Measurements from ENCODE around the gene PPP2R2C.

PPP2R2C gene

DNA sequence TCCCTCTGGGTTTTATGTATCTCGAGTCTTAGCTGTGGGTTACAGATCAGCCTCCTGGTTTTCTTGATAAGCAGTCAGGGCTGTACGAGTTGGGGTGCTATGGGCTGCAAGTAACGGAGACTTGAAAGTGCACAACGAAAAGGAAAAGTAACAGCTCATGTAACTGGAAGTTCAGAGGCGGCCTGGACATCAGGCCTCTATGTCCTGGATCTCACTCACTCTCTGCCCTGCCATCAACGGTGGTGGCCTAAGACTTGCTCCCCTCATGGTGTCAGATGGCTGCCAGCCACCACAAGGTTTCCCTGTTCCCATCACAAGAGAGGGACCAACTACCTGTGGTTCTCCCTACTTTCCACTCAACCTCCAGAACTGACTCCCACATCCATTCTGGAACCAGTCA, 4.8 kb downstream of the PPP2R2C start:
- no peak for DNase-seq (ENCODE audit: low spot score)

DNA sequence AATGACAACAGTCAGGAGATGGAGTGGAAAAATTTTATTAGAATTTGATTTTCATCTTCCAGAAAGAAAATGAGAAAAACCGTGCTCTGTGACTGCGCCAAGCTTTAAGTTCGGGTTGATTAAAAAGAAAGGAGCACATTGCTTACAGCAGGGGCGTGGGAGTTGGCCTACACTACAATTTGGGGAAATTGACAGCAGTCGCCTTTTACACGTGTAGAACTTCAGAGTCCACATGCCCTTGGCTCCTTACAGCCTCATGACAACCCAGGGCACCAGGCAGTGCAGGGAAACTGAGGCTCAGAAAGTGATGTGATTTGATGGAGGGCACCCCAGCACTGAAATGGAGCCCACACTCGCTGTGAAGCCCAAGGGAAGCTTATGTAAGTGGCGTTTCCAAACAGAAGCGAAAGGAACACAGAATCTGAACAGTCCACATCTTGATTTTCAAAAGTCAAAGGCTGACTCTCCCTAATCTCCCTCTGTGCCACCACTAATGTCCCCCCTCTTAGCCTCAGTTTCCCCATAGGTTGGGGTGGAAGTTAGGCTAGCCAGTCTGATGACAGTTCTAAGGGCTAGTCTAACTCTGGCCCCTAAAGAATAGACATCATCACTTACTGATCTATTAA, 5.5 kb downstream of the PPP2R2C start:
- DNase-seq (ENCODE audit: low spot score) = no peak

DNA sequence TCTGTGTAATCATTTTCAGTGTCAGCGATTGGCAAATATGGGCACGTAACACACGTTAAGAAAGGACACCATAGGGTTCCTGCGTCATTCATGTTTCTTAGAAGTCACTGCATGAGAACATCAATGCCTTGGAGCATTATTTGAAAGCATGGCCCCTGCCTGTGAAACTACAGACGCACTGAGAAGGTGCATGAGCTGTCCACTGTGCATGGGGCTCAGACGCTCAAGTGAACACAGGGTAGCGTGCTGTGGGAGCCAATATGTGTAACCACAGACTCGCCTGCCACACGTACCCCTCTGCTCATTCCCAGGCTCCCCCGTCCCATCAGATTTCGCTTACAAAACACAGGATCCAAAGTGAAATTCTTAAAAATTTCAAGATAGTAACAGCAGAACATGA, 6.5 kb downstream of the PPP2R2C start:
- DNase-seq (ENCODE audit: low spot score) = no peak

DNA sequence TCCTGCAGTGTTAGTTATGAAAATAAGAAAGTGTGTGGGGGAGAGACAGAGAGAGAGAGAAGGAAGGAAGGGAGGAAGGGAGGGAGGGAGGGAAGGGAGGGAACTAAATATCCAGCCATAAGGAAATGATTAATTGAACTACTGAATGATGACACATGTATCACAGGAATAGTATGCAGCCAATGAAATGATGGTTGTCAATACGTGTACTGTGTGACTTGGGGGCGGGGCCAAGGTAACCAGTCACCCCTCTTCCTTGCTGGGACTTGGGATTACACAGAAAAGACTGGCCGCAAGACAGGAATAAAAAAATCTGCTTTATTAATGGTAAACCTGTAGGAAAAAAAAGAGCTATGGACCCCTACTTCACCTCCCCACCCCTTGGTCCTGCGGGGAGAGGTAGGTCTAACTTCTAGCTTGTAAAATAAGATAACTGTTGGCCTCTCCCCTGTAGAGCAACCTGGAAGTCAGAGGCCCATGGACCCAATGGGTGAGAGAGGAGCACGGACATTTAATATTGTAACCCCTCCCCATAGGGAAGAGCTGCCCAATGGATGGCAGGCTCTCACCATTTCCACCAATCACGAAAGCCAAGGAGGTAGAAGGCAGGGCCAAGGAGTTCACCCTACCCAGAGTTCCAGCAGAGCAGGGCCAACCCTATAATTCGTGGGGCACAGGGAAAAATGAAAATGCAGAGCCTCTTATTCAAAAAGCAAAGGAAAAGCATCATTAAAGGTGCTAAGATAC, 7.4 kb downstream of the PPP2R2C start:
- DNase-seq (ENCODE audit: low spot score) = peak; percentile 25

DNA sequence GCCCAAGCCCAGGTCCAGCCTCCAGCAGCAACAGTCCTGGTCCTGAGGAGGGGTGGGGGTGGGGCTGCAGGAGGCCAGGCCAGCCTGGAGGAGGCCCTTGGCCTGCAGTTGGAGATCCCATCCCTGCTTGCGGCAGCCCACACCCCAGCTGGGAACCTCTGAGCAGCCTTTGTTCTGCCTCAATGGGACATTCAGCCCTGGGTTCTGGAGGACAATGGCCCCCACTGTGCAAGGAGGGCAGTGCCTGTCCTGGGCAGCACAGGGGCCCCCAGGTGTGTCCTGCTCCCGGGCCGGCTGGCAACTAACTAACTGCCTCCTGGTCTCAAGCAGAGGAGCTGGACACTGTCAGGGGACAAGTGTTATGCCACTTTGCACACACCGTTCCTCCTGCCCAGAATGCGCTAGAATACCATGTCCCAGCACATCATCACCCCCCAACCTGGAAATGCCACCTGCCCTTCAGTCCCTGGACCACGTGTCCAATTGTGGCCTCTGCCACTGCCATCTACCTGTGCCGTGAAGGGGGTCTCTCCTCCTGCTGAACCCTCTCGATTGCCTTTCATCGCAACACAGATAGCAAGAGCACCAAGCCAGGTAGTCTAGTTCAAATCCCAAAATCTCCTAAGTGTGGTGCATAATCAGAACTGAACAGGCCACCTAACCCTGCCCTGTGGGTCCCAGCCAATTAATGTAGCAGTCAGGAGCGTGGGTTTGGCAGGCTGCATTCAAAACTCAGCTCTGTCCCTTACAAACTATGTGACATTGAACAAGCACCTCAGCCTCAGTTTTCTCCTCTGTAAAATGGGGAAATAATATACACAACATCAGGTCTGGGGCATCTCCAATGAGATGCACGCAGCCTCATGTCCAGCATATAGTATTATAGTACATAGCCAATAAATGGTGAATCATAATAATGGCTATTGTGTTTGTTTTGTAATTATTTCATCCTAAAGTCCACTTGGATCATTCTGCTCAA, 8.8 kb downstream of the PPP2R2C start:
- peak; percentile 16 for DNase-seq (ENCODE audit: low spot score)

DNA sequence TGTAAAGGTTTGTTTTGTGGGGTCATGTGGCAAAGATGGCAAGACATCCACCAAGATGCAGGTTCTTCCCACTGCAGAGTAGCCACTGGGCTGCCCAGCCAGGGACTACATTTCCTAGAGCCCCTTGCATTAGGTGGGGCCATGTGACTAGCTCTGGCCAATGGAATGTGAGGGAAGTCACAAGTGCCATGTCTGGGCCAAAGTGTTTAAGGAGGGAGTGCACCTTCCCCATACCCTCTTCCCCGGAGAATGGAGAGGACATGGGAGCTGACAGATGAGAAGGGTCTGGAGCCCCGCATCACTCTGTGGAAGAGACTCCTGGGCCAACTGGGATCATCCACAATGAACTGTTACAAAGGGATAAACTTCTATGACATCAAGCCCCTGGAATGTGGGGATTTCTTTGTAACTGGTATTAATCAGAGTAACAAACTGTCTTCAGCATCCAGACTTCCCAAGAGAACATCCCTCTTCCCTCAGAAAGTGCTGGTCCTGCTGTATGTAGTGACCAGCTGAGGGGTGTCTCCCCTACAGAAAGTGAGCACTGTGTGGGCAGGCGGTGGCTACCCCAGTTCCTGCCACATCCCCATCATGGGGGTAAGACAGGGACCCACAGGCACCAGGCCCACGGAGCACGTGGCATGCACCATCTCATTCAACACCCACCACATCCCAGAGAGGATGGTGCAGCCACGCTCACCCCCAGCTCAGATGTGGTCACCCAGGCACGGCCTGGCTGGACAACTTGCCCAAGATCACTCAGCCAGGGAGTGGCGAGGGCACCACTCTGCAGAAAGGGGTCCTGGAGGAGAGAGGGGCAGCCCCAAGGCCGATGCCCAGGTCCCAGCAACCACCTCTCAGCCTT, 10.9 kb downstream of the PPP2R2C start:
- DNase-seq (ENCODE audit: low spot score) = no peak

DNA sequence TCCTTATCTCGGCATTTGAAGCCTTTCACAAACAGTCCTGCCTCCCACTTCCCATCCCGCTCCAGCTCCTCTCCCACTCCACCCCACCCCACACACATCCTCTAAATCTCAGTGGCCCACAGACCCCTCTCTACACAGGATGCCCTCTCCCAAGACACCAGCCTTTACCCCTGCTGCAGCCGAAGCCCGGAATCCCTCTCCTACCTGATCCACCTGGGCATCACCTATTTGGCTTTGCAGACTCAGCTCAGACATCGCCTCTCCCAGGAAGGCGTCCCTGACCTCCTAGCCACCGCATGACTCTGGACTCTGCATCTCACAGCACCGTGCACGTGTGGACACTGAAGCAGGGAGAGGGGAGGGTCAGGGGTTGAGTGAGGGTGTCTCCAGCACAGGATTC, 11.5 kb downstream of the PPP2R2C start:
- DNase-seq (ENCODE audit: low spot score) = no peak

DNA sequence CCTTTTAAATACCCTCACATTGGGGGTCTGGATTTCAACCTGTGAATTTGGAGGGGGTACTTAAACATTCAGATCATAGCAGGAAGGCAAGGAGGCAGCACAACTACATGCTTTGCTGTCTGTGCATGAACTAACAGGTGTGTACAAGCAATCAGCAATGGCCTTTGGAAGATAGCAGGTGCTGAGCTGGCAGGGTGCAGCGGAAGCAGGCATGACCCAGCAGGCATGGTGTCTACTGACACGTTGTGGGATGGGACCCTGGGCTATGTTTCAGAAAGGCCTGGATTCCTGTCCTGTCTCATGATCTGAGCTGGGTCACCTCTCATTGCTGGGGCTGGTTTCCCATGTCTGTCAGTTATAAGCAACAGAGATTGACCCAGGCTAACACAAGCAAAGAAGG, 13.9 kb downstream of the PPP2R2C start:
- DNase-seq (ENCODE audit: low spot score) = no peak

DNA sequence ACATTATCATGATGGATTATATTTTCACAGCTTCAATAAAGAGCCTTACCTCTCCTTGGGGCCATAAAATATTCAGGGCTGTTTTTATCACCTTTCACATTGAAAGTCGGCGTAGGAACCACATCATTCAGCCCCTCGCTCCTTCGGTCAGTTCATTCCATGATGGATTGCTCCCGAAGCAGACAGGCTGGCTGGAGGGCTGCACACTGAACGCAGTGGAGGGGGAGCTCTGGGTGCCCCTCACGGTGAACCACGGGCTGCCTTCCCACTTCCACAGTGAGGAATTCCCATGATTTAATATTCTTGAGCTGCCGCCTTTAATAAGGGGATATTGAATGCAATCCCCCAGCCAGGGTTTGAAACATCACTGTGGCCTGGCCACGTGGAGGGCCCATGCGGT, 16.0 kb downstream of the PPP2R2C start:
- DNase-seq (ENCODE audit: low spot score) = no peak

DNA sequence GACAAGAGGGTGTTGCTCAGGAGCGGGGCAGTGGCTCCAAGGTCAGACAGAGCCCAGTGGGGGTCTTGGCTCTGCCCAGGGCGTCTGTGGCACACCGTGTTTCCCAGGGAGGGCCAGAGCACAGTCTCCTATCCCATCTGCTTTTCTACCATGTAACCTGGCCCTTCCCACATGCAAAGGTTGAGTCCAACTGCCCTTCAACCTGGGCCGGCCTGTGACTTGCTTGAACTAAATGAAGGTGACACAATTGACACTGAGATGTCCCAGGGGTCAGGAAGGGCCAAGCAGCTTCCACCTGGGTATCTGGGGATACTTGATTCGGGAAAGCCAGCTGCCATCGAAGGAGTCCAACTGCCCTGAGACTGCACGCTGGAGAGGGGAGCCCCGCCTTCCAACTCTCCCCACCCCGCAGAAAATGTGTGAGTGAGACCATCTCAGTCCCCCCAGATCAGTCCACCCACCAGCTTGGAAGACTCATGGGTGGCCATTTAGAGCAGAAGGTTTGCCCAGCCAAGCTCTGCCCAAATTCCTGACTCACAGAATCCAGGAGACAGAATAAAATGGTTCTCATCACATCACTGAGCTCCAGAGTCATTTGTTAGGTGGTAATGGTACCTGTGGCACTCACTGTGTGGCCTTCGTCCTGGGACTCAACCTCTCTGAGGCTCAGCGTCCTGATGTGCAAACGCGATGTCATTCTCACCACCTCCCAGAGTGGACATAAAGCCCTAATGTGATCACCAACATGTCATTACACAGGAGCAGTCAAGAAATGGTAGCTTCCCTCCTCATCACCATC, 18.1 kb downstream of the PPP2R2C start:
- DNase-seq (ENCODE audit: low spot score) = no peak

DNA sequence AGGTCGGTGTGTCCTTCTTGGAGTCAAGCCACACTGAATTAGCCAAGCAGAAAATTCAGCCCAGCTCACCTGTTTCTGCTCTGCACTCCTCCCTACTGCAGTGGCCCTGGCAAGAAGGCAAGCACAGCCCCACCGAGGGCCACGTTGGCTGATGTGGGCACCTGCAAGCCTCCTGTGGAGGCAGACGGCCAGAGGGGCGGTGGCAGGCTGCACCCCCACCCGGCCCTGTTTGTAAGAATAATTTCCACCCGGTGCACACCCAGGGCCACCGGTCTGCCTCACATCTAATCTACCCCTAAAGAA, 18.8 kb downstream of the PPP2R2C start:
- DNase-seq (ENCODE audit: low spot score) = no peak

DNA sequence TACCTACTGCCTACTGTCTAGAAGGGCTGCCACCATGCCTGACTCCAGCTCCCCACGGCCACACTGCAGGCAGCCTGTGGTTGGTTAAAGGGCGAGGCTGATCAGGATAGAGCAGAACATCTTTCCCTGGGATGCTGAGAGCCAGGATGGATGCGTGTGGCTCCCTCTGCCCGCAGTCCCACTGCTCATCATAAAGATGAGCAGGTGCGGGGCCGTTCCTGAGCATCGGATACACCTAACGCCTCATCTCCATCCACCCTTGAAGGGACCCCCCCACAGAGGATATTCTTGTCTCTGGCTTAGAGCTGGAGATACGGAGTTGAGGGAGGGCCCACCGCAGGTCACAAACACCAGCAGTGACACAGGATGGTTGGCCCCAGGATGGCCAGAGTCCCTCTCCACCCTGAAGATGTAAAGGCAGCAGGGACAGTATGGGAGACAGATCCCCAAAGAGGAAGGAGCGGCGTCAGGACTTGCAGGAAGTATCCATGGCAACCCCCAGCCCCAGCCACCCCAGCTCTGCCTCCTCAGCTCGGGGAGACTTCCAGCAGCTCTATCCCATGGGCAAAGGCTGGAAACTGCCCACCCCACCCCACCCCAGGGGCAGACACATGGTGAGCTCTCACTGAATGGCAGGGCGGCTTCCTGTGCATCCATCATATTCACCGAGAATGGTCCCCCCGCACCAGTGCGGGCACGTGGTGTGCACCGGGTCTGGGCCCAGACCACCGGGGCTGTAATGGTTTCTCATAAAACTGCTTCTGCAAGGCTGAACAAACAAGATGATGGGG, 19.3 kb downstream of the PPP2R2C start:
- DNase-seq (ENCODE audit: low spot score) = no peak

DNA sequence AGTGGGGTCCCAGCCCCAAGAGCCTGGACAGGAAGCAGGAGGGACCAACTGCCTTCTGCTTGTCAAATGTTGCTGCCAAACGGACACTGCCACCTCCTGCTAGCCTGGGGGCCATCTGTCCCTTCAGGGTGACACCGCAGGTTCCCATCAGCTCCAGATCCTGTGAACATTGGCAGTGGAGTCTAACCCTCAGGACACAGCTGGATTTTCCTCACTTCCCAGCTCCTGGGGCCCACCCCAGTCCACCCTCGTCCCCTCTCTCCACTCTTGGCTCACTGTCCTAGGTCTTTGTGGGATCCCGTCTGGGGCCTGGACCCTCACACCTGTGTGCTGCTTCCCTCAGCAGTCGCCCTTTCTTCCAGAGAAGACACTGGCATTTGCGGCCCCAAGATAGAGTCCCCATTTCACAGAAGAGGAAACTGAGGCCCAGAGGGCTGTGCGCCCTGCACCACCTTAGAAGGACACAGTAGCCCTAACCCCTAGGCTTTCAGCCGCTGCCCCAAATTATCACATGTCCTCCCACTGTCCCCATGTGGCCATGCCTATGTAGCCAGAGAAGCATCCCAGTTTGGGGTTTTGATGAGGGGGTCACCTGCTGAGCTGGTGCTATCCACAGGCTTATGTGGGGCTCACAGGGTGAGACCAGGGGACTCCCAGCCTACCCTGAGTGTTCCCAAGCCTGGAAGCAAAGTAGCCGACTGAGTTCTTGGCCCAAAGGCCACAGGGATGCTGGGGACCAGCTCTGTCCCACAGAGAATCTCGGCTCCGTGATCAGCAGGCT, 20.1 kb downstream of the PPP2R2C start:
- no peak for DNase-seq (ENCODE audit: low spot score)

DNA sequence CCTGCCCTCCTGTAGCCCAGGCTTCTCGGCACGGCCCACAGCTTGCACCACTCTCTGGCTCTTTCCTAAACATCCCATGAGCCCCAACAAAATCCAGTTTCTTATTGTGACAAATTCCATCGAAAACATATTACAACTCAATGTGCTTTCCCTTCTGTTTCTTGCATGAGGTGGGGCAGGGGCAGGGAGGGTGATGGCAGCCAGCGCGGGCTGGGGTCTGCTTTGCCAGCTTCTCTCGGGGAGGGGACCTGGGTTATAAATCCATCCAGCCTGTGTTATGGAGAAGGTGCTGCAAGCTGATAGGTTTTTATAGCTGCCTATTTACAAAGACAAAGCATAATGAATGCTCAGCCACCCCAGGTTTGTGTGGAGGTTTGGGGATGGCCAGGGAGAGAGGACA, 21.1 kb downstream of the PPP2R2C start:
- no peak for DNase-seq (ENCODE audit: low spot score)

DNA sequence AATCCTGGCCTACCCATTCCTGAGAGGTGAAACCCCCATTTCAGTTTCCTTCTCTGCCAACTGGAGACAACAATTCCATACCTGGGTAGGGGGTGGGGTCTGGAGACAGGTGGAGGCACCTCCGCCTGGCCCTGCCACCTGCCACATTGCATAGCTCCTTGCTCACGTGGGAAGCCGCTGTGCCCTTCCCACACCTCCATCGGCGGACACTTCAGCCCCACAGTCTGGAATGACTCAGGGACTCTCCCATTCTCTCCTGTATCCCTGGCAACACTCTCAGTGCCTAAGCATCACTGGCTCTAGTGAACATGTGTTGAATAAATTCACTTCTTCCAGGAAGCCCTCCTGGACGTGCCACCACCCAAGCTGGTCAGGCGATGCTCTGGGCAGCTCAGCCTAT, 21.7 kb downstream of the PPP2R2C start:
- DNase-seq (ENCODE audit: low spot score) = no peak

DNA sequence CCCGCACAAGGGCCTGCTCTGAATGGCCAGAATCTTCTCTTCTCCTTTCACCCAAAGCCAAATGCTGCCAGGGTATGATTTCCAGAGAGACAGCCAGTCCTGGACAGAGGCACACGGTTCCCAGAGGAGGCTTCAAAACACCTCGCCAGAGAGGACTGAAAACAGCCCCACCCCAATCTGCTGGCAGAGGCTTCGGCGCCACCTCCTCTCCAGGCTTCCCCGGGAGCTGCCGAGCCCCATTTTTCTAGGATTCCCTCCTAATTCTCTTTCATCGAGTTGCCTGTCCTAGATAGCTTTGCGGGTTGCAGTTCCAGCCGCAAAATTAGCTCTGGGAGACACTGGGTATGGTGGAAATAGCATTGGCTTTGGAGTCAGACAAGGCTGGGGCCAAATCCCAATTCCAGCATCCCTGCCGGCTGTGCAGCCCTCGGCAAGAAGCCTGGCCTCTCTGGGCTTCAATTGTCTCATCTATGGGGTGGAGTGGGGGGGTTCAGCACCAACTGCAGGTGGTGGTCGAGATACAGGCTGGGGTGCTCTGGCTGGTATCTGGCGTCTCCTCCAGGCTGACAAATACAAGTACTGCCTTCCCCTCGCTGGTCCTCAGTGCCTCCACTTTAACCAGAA, 22.6 kb downstream of the PPP2R2C start:
- DNase-seq (ENCODE audit: low spot score) = no peak

DNA sequence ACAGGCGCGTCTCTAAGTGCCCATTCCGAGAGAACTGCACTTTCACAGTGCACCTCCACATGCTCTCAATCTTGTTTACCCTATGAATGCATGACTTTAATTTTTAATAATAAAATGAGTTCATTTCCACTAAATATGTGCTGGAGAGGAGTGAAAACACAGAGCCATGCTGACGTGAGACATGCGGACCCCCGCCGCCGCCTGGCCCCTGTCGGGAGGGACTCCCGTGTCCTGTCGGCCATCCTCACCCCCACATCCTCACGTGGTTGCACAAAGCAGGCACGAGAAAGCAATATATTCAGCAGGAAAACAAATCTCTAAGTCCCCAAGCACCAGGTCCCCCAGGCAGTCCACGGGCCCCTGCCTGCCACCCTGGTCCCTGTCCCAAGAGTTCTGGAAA, 23.1 kb downstream of the PPP2R2C start:
- no peak for DNase-seq (ENCODE audit: low spot score)

DNA sequence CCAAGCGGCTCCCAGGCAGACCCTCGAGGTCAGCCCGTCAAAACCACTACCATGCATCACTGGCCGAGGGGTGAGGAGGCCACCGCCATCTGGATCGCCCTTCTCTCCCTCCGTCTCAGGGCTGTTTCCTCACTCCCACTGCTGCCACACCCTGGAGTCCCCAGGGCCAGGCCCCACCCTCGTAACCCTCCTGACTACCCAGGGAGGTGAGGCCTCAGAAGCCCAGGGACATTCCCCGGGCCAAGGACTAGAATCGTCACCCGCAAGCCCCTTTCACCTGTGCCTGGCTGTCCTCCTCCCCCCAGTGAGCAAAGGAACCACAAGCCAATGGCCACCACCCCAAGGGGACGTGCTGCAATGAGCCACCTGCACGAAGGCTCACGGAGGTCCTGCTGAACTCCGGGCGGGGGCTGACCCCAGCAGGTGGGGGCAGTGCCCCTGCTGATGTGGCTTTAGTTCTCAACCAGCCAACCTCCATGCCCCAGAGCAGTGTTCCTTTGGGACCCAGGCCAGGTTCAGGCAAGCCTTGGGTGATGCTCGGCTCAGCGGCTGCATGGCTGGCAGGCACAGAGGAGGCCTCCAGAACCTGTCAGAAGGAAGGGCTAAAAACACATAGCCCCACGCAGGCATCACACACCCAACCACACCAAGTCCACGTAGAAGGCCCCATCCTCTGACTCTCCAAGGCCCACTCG, 23.8 kb downstream of the PPP2R2C start:
- DNase-seq (ENCODE audit: low spot score) = no peak
